ENCODE results near the gene SLC6A9.

SLC6A9 gene

DNA sequence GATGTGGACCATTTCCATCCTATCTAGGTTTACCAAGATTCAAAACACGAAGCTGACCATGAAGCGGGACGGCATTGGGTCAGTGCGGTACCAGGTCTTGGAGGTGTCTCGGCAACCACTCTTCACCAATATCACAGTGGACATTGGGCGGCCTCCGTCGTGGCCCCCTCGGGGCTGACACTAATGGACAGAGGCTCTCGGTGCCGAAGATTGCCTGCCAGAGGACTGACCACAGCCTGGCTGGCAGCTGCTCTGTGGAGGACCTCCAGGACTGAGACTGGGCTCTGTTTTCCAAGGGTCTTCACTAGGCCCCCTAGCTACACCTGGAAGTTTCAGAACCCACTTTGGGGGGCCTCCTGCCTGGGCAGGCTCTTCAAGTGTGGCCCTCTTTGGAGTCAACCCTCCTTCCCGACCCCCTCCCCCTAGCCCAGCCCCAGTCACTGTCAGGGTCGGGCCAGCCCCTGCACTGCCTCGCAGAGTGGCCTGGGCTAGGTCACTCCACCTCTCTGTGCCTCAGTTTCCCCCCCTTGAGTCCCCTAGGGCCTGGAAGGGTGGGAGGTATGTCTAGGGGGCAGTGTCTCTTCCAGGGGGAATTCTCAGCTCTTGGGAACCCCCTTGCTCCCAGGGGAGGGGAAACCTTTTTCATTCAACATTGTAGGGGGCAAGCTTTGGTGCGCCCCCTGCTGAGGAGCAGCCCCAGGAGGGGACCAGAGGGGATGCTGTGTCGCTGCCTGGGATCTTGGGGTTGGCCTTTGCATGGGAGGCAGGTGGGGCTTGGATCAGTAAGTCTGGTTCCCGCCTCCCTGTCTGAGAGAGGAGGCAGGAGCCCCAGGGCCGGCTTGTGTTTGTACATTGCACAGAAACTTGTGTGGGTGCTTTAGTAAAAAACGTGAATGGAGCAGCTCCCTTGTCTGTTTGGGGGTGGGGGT, 40.7 kb downstream of the SLC6A9 start:
- TF ChIP-seq, protein P1, sequence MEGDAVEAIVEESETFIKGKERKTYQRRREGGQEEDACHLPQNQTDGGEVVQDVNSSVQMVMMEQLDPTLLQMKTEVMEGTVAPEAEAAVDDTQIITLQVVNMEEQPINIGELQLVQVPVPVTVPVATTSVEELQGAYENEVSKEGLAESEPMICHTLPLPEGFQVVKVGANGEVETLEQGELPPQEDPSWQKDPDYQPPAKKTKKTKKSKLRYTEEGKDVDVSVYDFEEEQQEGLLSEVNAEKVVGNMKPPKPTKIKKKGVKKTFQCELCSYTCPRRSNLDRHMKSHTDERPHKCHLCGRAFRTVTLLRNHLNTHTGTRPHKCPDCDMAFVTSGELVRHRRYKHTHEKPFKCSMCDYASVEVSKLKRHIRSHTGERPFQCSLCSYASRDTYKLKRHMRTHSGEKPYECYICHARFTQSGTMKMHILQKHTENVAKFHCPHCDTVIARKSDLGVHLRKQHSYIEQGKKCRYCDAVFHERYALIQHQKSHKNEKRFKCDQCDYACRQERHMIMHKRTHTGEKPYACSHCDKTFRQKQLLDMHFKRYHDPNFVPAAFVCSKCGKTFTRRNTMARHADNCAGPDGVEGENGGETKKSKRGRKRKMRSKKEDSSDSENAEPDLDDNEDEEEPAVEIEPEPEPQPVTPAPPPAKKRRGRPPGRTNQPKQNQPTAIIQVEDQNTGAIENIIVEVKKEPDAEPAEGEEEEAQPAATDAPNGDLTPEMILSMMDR (IDR thresholded peaks at IDR 0.05; ENCODE audit: extremely low read depth, missing control alignments), result no peak
- DNase-seq (ENCODE audit: low spot score), result peak; percentile 34

DNA sequence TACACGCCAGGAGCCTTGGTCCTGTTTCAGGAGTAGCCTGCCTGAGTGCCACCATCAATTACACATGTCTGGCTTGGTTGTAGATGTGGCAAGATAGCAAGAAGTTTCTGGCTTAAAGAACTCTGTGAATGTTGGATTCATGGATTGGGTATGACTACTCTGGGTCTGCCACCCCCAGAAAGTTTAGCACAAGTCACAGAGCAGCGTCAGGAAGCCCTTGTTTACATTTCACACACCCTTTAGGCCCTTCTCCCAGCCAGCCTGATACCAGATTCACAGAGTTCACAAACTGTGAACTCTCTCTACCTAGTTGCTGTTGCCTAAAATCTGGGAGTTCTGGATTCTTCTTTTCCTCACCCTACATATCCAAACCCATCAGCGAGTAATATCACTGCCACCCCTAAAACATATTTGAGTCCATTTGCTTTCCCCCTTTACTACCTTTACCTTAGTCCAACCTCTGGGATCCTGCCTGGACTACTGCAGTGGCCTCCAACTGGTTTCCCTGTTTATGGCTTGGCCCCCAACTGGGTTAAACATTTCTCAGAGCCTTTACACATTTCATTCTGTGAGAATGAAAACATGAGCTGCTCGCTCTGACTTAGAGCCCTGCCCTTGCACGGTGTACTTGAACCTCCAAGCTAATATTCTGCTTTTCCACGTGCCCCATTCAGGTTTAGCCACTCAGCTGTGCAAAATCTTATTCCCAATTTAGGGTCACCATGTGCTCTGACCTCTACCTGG, 43.9 kb downstream of the SLC6A9 start:
- no peak for DNase-seq (ENCODE audit: low spot score)
- TF ChIP-seq, protein P1 (IDR thresholded peaks at IDR 0.05; ENCODE audit: extremely low read depth, missing control alignments), result no peak

DNA sequence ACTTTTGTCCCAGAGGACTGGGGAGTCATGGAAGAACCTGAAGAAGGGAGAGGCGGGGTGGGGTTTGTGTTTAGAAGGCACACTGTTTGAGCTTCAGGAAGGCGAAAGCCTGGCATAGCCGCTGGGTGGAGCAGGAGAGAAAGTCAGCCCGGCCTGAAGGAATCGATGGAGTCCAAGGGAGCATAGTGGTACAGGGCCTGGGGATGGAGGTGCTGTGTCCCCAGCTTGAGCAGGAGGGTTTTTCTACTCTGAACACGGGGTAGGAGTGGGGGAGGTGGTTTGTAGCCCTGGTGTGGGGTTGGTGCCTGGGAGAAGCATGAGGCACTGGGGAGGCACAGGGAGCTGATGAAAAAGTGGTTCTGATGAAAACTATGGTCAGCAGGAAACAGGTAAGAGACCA, 44.5 kb downstream of the SLC6A9 start:
- DNase-seq (ENCODE audit: low spot score), result no peak
- TF ChIP-seq, protein P1 (IDR thresholded peaks at IDR 0.05; ENCODE audit: extremely low read depth, missing control alignments), result no peak

DNA sequence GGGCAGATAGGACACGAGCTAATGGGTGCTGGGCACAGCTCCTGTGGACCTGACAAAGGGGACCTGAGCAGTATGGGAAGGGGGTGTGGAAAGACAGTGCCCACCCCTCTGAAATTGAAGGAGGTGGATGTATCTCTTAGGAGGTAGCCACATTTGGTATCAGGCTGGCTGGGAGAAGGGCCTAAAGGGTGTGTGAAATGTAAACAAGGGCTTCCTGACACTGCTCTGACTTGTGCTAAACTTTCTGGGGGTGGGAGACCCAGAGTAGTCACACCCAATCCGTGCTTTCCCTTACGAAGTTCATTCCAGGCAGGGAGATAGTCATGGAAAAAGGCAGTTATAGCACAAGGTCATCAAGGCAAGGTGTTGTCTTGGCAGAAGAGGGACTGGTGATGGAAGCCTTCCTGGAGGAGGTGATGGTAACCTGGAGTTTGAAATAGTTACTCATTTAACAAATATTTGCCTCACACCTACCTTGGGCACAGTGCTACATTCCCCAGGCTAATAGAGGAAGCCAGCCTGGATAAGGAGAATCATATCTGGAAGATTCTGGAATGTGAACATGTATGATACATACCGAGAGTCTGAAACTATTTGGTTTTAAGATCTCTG, 45.2 kb downstream of the SLC6A9 start:
- DNase-seq (ENCODE audit: low spot score), result no peak
- TF ChIP-seq, protein P1 (IDR thresholded peaks at IDR 0.05; ENCODE audit: extremely low read depth, missing control alignments), result no peak

DNA sequence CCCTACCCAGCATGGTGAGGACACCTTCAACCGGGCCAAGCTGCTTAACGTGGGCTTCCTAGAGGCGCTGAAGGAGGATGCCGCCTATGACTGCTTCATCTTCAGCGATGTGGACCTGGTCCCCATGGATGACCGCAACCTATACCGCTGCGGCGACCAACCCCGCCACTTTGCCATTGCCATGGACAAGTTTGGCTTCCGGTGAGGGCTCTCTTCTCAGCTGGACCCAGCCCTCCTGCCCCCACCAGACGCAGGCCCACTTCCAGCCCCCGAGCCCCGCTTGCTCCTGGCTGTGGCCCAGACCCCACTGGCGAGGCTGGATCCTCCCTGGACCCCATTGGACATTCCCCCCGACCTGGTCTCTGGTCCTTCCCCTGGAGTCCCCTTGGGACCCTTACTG, 46.4 kb downstream of the SLC6A9 start:
- TF ChIP-seq, protein P1 (IDR thresholded peaks at IDR 0.05; ENCODE audit: extremely low read depth, missing control alignments), result no peak
- DNase-seq (ENCODE audit: low spot score), result no peak

DNA sequence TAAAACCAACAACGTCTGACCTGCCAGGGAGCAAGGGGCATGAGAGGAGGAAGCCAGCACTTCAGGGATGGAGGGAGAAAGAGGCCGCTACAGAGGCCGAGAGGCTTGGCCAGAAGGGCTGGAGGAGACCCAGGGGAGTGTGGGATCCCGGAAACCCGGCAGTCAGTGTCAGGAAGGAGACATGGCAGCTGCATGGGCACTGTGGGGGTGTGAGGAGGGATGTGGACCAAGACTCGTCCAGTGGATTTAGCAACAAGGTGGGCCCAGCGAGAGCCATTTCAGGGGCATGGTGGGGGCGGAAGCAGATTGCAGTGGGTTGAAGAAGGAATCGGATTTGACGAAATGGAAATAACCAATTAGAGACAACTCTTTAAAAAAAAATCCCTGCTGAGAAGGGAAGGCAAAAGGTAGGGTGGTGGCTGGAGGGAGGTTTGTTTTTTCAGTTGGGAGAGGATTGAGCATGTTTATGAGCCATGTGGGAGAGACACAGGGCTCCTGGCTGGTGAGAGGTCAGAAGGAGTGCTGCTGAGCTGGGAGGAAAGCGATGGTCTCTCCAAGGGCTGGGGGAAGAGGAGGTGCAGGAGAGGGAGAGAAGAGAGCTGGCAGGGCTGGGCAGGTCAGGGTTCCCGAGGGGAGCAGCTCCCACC, 47.9 kb downstream of the SLC6A9 start:
- TF ChIP-seq, protein P1 (IDR thresholded peaks at IDR 0.05; ENCODE audit: extremely low read depth, missing control alignments), result no peak

More for the DNA sequence above, 47.9 kb downstream of the SLC6A9 start:
- no peak for DNase-seq (ENCODE audit: low spot score)

Data from GM20000 (cell line).